GM19463 (cell line): Measurements from ENCODE around the gene CD99.
"Not testable (repeated sequence)": the region's sequence is repeated elsewhere in the genome, so short reads cannot be mapped to it uniquely, and the experiment has no call there.

Experiments used
- ATAC-seq: cut with Tn5 transposase; IDR thresholded peaks from one replicate; pipeline ENCODE4 v1.9.1; 2021; ENCODE audit warnings: mild to moderate bottlenecking, moderate library complexity; ENCODE audit not compliant: unreplicated experiment

The CD99 gene

DNA sequence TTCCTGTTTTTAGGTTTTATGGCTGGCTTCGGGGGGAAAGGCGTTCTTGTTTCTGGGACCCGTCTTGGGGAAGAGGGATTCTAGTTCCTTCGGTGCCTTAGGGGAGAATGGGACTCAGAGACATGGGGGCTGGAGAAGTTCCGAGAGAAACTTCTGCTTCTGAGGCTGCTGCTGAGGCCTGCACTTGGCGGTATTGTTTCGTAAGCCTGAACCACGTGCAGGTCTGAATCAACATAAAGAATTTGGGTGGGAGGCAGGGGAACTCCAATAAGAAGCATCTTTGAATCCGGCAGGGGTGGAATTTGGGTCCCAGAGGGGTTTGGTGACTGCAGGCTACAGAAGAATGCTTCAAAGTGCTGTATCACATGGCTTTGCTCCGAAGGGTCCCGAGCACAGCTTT is 75.8 kb downstream of the CD99 start:
- no peak for ATAC-seq

DNA sequence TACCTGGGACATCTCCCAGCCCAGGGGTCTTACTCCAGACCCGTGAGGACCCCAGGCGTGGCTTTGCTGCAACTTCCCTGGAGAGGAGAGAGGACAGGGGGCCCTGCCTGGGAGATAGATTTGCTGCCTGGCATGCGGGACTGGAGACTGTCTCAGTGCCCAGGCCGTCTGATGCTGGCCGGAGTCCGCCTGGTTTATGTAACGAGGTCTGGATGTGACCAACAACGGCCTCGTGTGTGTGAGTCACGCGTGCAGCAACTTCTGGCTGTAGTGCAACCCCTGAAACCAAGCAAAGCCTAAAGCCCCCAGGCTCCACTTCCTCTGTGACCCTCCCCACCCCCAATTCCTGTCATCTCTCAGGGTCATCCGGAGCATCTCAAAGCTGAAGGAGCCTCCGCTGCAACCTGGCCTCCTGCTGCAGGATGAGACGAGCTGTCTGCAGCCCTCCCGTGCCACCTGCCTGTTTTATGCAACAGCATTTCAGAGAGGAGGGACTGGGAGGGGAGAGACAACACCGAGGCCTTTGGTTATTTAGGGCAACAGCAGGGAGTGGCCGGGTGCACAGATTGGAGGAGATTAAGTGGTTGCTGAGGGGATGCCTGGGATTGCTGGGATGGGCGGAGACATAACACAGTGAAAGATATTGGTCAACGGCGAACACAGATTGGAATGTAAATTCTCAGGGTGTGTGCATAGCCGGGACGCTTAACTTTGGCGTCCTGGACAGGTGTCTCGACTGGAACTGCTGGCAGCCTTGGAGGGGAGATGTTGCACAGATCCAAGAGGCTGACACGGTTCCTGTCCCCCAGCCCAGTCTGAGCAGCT is 76.7 kb downstream of the CD99 start:
- ATAC-seq: no peak

DNA sequence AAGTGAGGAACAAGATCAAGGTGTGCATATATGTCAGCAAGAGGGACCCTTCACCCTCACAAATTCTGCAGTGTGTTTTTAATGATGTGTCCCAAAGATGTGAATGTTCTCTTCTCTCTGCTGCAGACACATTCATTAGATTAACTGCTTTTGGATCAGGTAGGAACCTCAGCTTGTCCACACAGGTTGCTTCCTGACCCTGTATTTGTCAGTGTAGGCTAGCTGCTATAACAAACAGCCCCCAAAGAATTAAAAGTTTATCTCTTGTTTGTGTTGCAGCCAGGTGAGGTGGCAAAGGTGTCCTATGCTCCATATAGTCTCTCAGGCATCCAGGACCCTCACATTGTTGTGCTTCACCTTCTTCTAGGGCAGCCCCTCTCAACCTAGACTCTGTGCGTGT is 78.5 kb downstream of the CD99 start:
- no peak for ATAC-seq

DNA sequence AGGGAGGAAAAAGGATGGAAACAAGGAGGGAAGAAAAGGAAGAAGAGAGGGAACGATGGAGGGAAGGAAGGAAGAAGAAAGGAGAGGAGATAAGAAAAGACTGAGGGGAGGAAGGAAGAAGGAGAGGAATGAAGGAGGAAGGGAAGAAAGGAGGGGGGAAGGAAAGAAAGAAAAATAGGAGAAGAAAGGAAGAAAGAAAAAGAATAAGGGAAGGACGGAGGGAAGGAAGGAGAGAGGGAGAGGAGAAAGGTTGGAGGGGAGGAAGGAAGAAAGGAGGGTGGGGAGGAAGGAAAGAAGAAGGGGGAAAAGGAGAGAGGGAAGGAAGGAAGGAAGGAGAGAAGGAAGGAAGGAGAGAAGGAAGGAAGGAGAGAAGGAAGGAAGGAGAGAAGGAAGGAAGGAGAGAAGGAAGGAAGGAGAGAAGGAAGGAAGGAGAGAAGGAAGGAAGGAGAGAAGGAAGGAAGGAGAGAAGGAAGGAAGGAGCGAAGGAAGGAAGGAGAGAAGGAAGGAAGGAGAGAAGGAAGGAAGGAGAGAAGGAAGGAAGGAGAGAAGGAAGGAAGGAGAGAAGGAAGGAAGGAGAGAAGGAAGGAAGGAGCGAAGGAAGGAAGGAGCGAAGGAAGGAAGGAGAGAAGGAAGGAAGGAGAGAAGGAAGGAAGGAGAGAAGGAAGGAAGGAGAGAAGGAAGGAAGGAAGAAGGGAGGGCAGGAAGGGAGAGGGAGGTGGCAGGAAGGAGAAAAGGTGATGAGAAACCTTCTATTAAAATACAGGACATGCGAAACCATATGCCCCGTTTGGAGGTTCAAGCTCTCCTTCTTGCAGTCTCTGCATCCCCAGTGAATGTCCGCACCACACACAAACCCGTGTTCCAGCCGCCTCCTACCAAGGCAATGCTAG is 82.3 kb downstream of the CD99 start:
- not testable (repeated sequence) for ATAC-seq

DNA sequence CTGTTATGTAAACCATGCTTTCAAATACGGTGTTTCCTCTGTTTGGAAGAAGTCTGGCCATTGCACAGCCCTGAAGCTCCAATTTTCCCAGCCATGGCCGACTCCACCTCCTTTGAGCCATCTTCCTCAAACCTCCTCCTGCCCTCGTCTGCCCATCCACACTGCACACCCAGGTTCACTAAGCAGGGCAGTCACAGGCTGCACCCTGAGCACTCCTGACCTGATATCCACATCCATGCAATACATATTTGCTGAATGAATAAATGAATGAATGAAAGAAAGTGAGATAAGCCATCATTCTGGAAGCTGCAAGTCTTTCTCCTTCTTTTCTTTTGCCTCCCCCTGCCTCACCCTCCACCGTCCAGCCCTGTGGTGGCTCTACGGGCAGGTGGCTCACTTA is 83.0 kb downstream of the CD99 start:
- no peak for ATAC-seq

DNA sequence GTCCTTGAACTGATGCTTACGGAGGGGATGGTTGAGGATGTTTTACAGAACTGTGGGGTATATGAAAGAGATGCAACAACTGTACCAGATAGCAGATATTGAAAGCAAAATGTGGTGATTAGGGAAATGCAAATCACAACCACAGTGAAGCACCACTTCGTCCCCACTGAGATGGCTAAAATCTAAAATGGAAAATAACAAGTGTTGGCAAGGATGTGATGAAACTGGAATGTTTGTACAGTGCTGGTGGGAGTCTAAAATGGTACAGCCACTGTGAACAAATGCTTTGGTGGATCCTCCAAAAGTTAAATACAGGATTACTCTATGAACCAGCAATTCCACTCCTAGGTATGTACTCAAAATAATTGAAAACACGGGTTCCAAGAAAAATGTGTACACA is 83.7 kb downstream of the CD99 start:
- ATAC-seq: no peak

DNA sequence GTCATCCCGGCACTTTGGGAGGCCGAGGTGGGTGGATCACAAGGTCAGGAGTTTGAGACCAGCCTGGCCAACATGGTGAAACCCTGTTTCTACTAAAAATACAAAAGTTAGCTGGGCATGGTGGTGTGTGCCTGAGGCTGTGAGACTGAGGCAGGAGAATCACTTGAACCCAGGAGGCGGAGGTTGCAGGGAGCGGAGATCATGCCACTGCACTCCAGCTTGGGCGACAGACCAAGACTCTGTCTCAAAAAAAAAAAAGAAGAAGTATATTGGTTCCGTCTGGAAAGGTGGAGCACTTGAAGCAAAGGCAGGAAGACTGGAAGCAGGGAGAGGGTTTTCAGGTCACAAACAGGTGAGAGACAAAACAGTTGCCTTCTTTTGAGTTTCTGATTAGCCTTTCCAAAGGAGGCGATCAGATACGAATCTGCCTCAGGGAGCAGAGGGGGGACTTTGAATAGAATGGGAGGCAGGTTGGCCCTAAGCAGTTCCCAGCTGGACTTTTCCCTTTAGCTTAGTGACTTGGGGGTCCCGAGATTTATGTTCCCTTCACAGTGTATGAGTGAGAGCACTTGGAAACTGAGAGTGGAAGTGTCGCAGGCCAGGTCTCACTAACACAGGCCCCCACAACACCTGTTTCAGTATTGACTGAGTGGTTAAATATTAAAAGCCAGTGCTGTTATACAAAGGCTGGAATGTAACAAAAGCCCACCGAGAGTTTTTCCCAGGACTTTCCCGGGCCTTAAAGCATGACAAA is 89.6 kb downstream of the CD99 start:
- ATAC-seq: peak; percentile 70

DNA sequence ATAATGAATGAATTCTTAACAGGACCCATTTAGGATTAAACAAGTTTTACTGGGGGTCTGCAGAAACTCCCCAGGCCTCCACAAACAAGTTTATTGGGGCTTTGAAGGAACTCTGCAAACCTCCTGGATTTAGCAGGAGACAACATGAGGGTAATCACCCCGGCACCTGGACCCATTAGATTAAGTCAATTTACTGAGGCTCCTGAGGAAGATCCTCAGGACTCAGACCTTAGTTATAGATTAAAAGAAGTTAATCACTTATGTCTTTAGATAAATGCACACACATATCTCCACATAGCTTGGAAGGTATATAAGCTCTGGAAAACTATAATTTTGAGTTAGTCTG is 90.1 kb downstream of the CD99 start:
- ATAC-seq: no peak

DNA sequence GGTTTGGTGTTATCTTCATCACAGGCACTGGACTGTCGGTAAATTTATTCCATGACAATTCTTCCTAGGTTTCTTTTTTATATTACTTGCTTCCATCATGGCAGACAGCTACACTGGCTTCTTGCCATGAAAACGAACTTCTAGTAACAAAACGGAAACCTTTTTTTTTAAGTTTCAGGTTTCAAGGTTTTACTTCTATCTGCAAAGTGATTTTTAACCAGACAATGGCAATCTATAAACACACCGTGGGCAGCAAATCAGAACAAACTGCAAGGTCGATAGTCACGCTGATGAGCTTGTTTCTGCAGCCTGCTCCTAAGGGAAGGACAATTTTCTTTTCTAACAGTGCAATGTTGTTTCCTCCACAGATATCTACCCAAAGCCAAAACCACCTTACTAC is 90.6 kb downstream of the CD99 start:
- ATAC-seq: peak; percentile 60

DNA sequence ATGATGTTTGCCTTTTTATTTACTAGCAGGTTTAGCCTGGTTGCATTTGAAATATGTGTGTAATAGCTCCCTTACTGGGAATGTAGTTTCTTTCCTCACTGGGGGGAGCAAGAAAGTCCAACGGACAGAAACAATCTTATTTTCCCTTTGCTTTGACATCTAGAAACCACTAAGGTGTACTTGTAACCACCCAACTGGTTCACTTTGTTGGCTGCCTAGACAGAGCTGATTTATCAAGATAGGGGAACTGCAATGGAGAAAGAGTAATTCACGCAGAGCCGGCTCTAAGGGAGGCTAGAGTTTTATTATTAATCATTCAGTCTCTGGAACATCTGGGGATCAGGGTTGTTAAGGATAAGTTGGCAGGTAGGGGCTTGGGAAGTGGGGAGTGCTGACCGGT is 91.1 kb downstream of the CD99 start:
- no peak for ATAC-seq

DNA sequence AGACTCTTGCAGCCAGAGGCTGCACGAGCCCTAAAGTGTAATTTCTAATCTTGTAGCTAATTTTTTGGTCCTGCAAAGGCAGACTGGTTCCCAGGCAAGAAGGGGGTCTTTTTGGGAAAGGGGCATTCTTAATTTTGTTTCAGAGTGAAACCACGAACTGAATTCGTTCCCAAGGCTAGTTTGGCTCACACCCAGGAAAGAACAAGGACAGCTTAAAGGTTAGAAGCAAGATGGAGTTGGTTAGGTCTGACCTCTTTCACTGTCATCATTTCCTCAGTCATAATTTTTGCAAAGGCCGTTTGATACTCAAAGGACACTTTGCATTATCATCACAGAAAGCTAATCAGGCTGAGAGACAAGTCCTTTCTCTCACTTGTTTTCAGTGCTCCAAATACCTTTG is 91.7 kb downstream of the CD99 start:
- no peak for ATAC-seq

DNA sequence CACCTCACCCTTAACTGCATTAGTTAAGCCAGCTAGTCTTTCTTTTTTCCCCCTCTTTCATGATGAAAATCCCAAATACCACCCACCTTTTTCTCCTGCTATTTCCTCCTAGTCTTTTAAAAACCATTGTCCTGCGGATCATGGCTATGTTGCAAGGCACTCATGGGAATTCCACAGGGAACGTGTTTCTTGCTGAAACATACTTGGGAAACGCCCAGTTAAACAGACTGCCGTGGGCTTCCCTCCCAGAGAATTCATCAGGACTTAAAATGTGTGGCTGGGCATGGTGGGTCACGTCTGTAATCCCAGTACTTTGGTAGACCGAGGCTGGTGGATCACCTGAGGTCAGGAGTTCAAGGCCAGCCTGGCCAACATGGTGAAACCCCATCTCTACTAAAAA is 92.9 kb downstream of the CD99 start:
- ATAC-seq: no peak

DNA sequence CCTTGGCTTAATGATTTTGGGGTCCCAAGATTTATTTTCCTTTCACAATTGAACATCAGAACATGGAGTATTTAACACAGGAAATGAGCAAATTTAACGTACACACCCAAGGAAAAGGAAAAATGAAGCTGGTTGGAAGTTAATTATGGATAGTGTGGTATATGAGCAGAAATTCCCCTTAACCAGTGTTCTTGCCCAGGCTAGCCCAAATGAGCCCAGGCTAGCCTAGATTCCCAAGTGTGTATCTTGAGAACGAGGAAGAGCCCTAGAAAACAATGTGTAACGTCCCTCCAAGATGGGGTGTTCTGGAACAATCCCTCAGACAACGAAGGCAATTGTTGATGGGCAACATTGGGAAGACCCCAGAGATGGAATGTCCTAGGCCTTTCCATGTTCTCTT is 94.4 kb downstream of the CD99 start:
- ATAC-seq: no peak

DNA sequence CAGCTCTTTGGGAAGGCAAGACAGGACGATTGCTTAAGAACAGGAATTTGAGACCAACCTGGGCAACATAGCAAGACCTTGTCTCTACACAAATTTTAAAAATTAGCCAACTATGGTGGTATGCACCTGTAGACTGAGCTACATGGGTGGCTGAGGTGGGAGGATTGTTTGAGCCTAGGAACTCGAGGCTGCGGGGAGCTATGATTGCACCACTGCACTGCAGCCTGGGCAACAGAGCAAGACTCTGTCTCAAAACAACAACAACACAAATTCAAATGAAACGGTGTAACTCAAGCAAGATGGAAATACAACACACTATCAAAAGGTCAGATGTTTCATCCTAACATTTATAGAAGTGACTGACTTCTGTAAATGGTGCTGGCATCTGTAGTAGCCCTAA is 97.9 kb downstream of the CD99 start:
- no peak for ATAC-seq

DNA sequence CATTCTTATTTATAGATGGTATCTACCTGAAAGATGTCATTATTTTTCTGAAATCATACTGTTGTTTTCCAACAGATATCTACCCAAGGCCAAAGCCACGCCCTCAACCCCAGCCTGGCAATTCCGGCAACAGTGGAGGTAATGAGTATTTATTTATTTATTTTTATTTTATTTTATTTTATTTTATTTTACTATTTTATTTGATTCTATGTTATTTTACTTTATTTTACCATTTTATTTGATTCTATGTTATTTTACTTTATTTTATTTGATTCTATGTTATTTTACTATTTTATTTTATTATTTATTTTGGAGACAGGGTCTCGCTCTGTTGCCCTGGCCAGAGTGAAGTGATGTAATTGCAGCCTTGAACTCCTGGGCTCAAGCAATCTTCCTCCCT is 98.5 kb downstream of the CD99 start:
- no peak for ATAC-seq
